Keratinocyte (primary cell): ENCODE measurements around the gene ANO10. TPM values are rescaled to one million over a fixed set of nuclear protein-coding genes. Genes with fewer than 3 reads are reported as not detected.

ENCODE experiments used
- DNase-seq: peaks from one replicate; pipeline ENCODE4 v3.0.0-alpha.2; 2011; ENCODE audit warnings: low read depth, missing footprints, low spot score
- FAIRE-seq: peaks from 2 replicates; lab custom pipeline; 2011; peaks lifted over from hg19 to GRCh38; lab: Jason Lieb, UNC
- H2AFZ ChIP-seq: 2 replicates; pipeline ENCODE4 v1.6.0; 2012; ENCODE audit warnings: low read length, control low read depth, inconsistent platforms; ENCODE audit not compliant: control insufficient read depth
- H3K27ac ChIP-seq: 2 replicates; pipeline ENCODE4 v1.5.1; 2011; ENCODE audit warnings: low read length; ENCODE audit not compliant: control insufficient read depth, insufficient read depth
- H3K27me3 ChIP-seq: 3 replicates; pipeline ENCODE4 v1.6.0; 2011; ENCODE audit warnings: low read length; ENCODE audit not compliant: control insufficient read depth, insufficient read depth; ENCODE audit errors: extremely low read depth
- H3K36me3 ChIP-seq, 2 experiments: 2 replicates in 1 of 2; 3 replicates in 1 of 2; pipeline ENCODE4 v1.5.1; 2011; ENCODE audit warnings: low read length in 2 of 2, mild to moderate bottlenecking in 1 of 2; ENCODE audit not compliant: control insufficient read depth in 2 of 2, insufficient read depth in 2 of 2; ENCODE audit errors: extremely low read depth in 1 of 2
- H3K4me1 ChIP-seq: 3 replicates; pipeline ENCODE4 v1.5.1; 2011; ENCODE audit warnings: low read length; ENCODE audit not compliant: control insufficient read depth, insufficient read depth; ENCODE audit errors: extremely low read depth
- H3K4me2 ChIP-seq: 3 replicates; pipeline ENCODE4 v1.6.0; 2011; ENCODE audit warnings: low read depth, low read length; ENCODE audit not compliant: control insufficient read depth, insufficient read depth; ENCODE audit errors: extremely low read depth
- H3K4me3 ChIP-seq, 3 experiments: fragments of 200-600 bp in 1 of 3; sonication (generic) in 1 of 3; 2 replicates in 2 of 3; 3 replicates in 1 of 3; pipeline ENCODE4 v1.5.1; 2011 to 2016; ENCODE audit warnings: low read length in 3 of 3, mild to moderate bottlenecking in 3 of 3, control low read depth in 2 of 3, inconsistent platforms in 1 of 3, low read depth in 1 of 3, mixed read lengths in 1 of 3, mixed run types in 1 of 3, moderate library complexity in 1 of 3; ENCODE audit not compliant: control insufficient read depth in 2 of 3, insufficient read depth in 2 of 3; ENCODE audit errors: extremely low read depth in 1 of 3
- H3K79me2 ChIP-seq: 2 replicates; pipeline ENCODE4 v1.6.0; 2012; ENCODE audit warnings: low read length; ENCODE audit not compliant: control insufficient read depth, insufficient read depth
- H3K9ac ChIP-seq: 3 replicates; pipeline ENCODE4 v1.6.0; 2011; ENCODE audit warnings: low read length; ENCODE audit not compliant: control insufficient read depth, insufficient read depth; ENCODE audit errors: extremely low read depth
- H3K9me1 ChIP-seq: 3 replicates; pipeline ENCODE4 v1.6.0; 2011; ENCODE audit warnings: low read length; ENCODE audit not compliant: control insufficient read depth, insufficient read depth; ENCODE audit errors: extremely low read depth
- H3K9me3 ChIP-seq: 2 replicates; pipeline ENCODE4 v1.5.1; 2012; ENCODE audit warnings: low read depth, low read length; ENCODE audit not compliant: control insufficient read depth
- H4K20me1 ChIP-seq: 3 replicates; pipeline ENCODE4 v1.6.0; 2011; ENCODE audit warnings: low read length; ENCODE audit not compliant: control insufficient read depth, insufficient read depth; ENCODE audit errors: extremely low read depth
- CTCF ChIP-seq, 3 experiments: IDR thresholded peaks in 1 of 3; conservative IDR thresholded peaks in 1 of 3; optimal IDR thresholded peaks in 1 of 3; 2 replicates in 2 of 3; 3 replicates in 1 of 3; pipeline versions ENCODE3 to v1.5.1; 2011; ENCODE audit warnings: low read length in 3 of 3, mild to moderate bottlenecking in 3 of 3, moderate library complexity in 2 of 3, control low read depth in 1 of 3, inconsistent platforms in 1 of 3; ENCODE audit not compliant: insufficient read depth in 2 of 3; ENCODE audit errors: extremely low read depth in 1 of 3
- EZH2 ChIP-seq: IDR thresholded peaks from one replicate; pipeline ENCODE4 v1.6.1; 2012; ENCODE audit warnings: inconsistent platforms, mild to moderate bottlenecking, low read length, moderate library complexity
- dilution Hi-C: fragments of 300-500 bp; cut with MboI; formaldehyde crosslinking; loops from one replicate; pipeline ENCODE4 v1.7.0; 2020; ENCODE audit warnings: low sequenced_read_pairs; ENCODE audit not compliant: extremely low pct_ligation_motif_present
- polyA plus RNA-seq, 5 experiments: library from polyadenylated mRNA; depleted of rRNA in 3 of 5; stranded (reverse) in 3 of 5; stranded (forward) in 1 of 5; unstranded in 1 of 5; fragments of >200 nt; gene quantifications; 1 replicate in 1 of 5; 2 replicates in 3 of 5; 3 replicates in 1 of 5; pipeline versions ENCODE4 v1.2.1 to v1.2.3, GENCODE V29; 2011 to 2012; ENCODE audit warnings: missing spikeins in 2 of 5, low read depth in 1 of 5, low replicate concordance in 1 of 5

ANO10 gene
- polyA plus RNA-seq, 1 donor (not counting 4 experiments of a cell fraction or from before 2014, with no cell fraction given): 48.8 TPM

GRCh38 chr3:43612419-43612818, 9.4 kb downstream of the ANO10 start:
- Histone ChIP-seq H3K4me1 (no peaks in the 10 kb centered on the region), H3K9ac (no peak overlapping the region), H3K4me2 (no peak overlapping the region), H3K36me3 (peaks cover 0 to 4% of the 10 kb centered on the region in 2 experiments), H3K27ac (no peak overlapping the region), H3K79me2 (peaks cover 3% of the 10 kb centered on the region), H4K20me1 (no peaks in the 10 kb centered on the region), H3K27me3 (no peaks in the 10 kb centered on the region), H3K4me3 (no peak overlapping the region), H2AFZ (no peak overlapping the region), H3K9me1 (no peaks in the 10 kb centered on the region), H3K9me3 (no peaks in the 10 kb centered on the region)
- DNase-seq (no peak), FAIRE-seq (no peak)
- TF ChIP-seq CTCF (optimal IDR thresholded peaks at IDR 0.05 in 1 of 3, IDR thresholded peaks at IDR 0.05 in 1 of 3, conservative IDR thresholded peaks at IDR 0.05 in 1 of 3; ENCODE audit: extremely low read depth in 1 of 3, insufficient read depth in 2 of 3, low read length in 3 of 3) (no peak), EZH2 (no peak)
- dilution Hi-C loops: no loop called here

GRCh38 chr3:43609406-43609805, 12.4 kb downstream of the ANO10 start:
- no peaks in the 10 kb centered on the region for H3K36me3 ChIP-seq
- no peak overlapping the region for H2AFZ ChIP-seq
- no peaks in the 10 kb centered on the region for H3K9me3 ChIP-seq
- H3K9ac ChIP-seq: no peak overlapping the region
- H3K27me3 ChIP-seq: no peaks in the 10 kb centered on the region
- H3K4me3 ChIP-seq: no peak overlapping the region
- no peaks in the 10 kb centered on the region for H4K20me1 ChIP-seq
- DNase-seq (no peak), FAIRE-seq (no peak)
- H3K27ac ChIP-seq: no peak overlapping the region
- H3K79me2 ChIP-seq: peaks cover 3% of the 10 kb centered on the region
- dilution Hi-C loops: no loop called here
- no peaks in the 10 kb centered on the region for H3K4me1 ChIP-seq
- H3K9me1 ChIP-seq: no peaks in the 10 kb centered on the region
- no peak for TF ChIP-seq EZH2
- no peak overlapping the region for H3K4me2 ChIP-seq

GRCh38 chr3:43608751-43609150, 13.1 kb downstream of the ANO10 start:
- TF ChIP-seq CTCF (optimal IDR thresholded peaks at IDR 0.05 in 1 of 3, IDR thresholded peaks at IDR 0.05 in 1 of 3, conservative IDR thresholded peaks at IDR 0.05 in 1 of 3; ENCODE audit: extremely low read depth in 1 of 3, insufficient read depth in 2 of 3, low read length in 3 of 3) (no peak), EZH2 (no peak)
- no peak overlapping the region for H3K4me2 ChIP-seq
- H3K9me3 ChIP-seq: no peaks in the 10 kb centered on the region
- peaks cover 2% of the 10 kb centered on the region for H3K79me2 ChIP-seq
- H3K27me3 ChIP-seq: no peaks in the 10 kb centered on the region
- H3K27ac ChIP-seq: no peak overlapping the region
- H2AFZ ChIP-seq: no peak overlapping the region
- dilution Hi-C loops: no loop called here
- H3K9ac ChIP-seq: no peak overlapping the region
- H3K4me1 ChIP-seq: no peaks in the 10 kb centered on the region
- peaks cover 0 to under 1% of the 10 kb centered on the region in 2 experiments for H3K36me3 ChIP-seq
- H4K20me1 ChIP-seq: no peaks in the 10 kb centered on the region
- FAIRE-seq: no peak
- H3K4me3 ChIP-seq: no peak overlapping the region
- DNase-seq: no peak
- no peaks in the 10 kb centered on the region for H3K9me1 ChIP-seq
